Spinal cord (tissue), 10 donors: ENCODE data around the gene MAP4. TPM values are rescaled to one million over a fixed set of nuclear protein-coding genes. Genes with fewer than 3 reads are reported as not detected.

ENCODE experiments used
- DNase-seq, 6 donors: peaks; one replicate each; pipeline versions ENCODE4 v3.0.0 to v3.0.0-alpha.2; 2013 to 2015; ENCODE audit warnings: low spot score in 6 of 6, low read depth in 4 of 6
- H3K27ac ChIP-seq: one replicate; pipeline ENCODE4 v1.5.1; 2013; ENCODE audit warnings: low read depth, low read length, control low read depth
- H3K27me3 ChIP-seq: one replicate; pipeline ENCODE4 v1.6.1; 2013; ENCODE audit warnings: low read length; ENCODE audit not compliant: control insufficient read depth, insufficient read depth
- H3K36me3 ChIP-seq: one replicate; pipeline ENCODE4 v1.6.1; 2013; ENCODE audit warnings: low read length; ENCODE audit not compliant: control insufficient read depth, insufficient read depth
- H3K4me1 ChIP-seq: one replicate; pipeline ENCODE4 v1.6.1; 2013; ENCODE audit warnings: low read length; ENCODE audit not compliant: control insufficient read depth, insufficient read depth
- H3K4me3 ChIP-seq: one replicate; pipeline ENCODE4 v1.5.1; 2013; ENCODE audit warnings: low read depth, low read length, control low read depth
- H3K9me3 ChIP-seq: one replicate; pipeline ENCODE4 v1.6.1; 2013; ENCODE audit warnings: low read length; ENCODE audit not compliant: control insufficient read depth, insufficient read depth
- WGBS: methylation state at CpG from one replicate; pipeline ENCODE4 v1.1.5; 2013; ENCODE audit warnings: missing lambda C conversion rate; ENCODE audit not compliant: insufficient coverage; 5-methylcytosine and 5-hydroxymethylcytosine counted together
- polyA plus RNA-seq, 2 donors: library from polyadenylated mRNA; unstranded; fragments of 120-200 nt; gene quantifications; one replicate each; pipeline ENCODE4 v1.2.1, GENCODE V29; 2013; ENCODE audit not compliant: insufficient read length in 2 of 2
- total RNA-seq, 2 donors: library from RNA; depleted of rRNA in 1 of 2; stranded (reverse); fragments of 120-200 nt in 1 of 2; fragments of >200 nt in 1 of 2; gene quantifications; one replicate each; pipeline versions ENCODE4 v1.2.3 to v1.2.4, GENCODE V29; 2013 to 2014
- donor health status: healthy.

The MAP4 gene
- total and polyA plus RNA-seq, 4 donors, result 123 to 344 (median 278) TPM

DNA sequence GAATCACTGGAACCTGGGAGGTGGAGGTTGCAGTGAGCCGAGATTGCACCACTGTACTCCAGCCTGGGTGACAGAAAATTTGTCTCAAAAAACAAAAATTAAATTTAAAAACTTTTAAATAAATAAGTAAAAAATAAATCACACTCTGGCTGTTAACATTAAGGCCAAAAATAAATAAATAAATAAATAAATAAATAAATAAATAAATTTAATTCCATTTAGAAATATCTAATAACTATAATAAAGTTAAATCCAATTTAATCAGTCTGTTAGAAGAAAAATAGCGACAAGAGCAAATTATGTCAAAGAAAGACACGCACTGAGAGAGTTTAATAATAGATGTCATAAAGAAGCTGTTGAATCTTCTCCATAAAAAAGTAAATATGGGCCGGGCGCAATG, 13.4 kb downstream of the MAP4 start:
- Histone ChIP-seq H3K27me3 (no peaks in the 10 kb centered on the region), H3K36me3 (no peaks in the 10 kb centered on the region), H3K27ac (no peak overlapping the region), H3K9me3 (no peaks in the 10 kb centered on the region), H3K4me1 (no peaks in the 10 kb centered on the region), H3K4me3 (no peak overlapping the region)
- 100% methylated on average over 2 of the region's 5 CpGs for WGBS
- no peak for DNase-seq

GRCh38 chr3:48001991-48002390, 14.2 kb downstream of the MAP4 start:
- Histone ChIP-seq H3K27me3 (no peaks in the 10 kb centered on the region), H3K4me3 (no peak overlapping the region), H3K9me3 (no peaks in the 10 kb centered on the region), H3K36me3 (no peaks in the 10 kb centered on the region), H3K27ac (no peak overlapping the region), H3K4me1 (no peaks in the 10 kb centered on the region)
- no peak for DNase-seq
- 93% methylated on average over 2 of the region's 4 CpGs for WGBS

- no peaks in the 10 kb centered on the region for H3K4me1 ChIP-seq
- H3K27ac ChIP-seq, result no peak overlapping the region
- H3K4me3 ChIP-seq, result no peak overlapping the region
- no peak for DNase-seq
- H3K27me3 ChIP-seq, result no peaks in the 10 kb centered on the region
- no peaks in the 10 kb centered on the region for H3K36me3 ChIP-seq
- 100% methylated on average over 1 of the region's 2 CpGs for WGBS
- H3K9me3 ChIP-seq, result no peaks in the 10 kb centered on the region
These were observed 16.0 kb downstream of the MAP4 start for GRCh38 chr3:48000212-48000611.

DNA sequence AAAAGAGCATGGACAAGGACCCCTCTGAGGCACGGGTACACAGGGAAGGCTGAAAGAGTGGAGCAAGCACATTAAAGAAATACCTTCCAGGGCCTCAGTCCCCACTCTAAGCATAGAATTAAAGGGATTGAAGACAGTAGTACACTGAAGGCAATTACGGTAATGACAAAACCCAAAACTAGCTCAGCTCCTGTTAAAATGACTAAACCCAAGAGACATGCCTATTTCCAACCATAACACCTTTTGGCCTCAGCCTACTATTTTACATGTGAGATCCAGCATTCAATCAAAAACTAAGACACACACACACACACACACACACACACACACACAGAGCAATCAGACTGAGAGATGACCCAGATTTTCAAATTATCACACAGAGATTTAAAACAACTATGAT, 19.8 kb downstream of the MAP4 start:
- Histone ChIP-seq H3K27ac (no peak overlapping the region), H3K27me3 (no peaks in the 10 kb centered on the region), H3K36me3 (no peaks in the 10 kb centered on the region), H3K4me1 (no peaks in the 10 kb centered on the region), H3K4me3 (no peak overlapping the region), H3K9me3 (no peaks in the 10 kb centered on the region)
- no CpG with 5 or more reads among the region's 2 CpGs for WGBS
- no peak for DNase-seq

GRCh38 chr3:47994180-47994579, 22.0 kb downstream of the MAP4 start:
- Histone ChIP-seq H3K9me3 (no peaks in the 10 kb centered on the region), H3K36me3 (no peaks in the 10 kb centered on the region), H3K27me3 (no peaks in the 10 kb centered on the region), H3K4me1 (no peaks in the 10 kb centered on the region), H3K4me3 (no peak overlapping the region), H3K27ac (no peak overlapping the region)
- WGBS, result no CpG with 5 or more reads among the region's 3 CpGs
- no peak for DNase-seq

DNA sequence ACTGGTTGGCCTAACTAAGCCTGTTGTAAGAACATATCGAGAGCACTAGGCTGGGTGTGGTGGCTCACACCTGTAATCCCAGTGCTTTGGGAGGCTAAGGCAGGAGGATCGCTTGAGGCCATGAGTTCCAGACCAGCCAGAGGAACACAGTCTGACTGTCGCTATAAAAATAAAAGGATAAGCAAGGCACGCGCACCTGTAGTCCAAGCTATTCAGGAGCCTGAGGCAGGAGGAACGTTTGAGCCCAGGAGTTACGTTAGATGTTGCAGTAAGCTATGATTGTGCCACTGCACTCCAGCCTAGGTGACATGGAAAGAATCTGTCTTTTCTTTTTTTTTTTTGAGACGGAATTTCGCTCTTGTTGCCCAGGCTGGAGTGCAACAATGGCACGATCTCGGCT, 24.9 kb downstream of the MAP4 start:
- no peaks in the 10 kb centered on the region for H3K27me3 ChIP-seq
- H3K4me1 ChIP-seq, result no peaks in the 10 kb centered on the region
- H3K9me3 ChIP-seq, result no peaks in the 10 kb centered on the region
- WGBS, result 90% methylated on average over 7 of the region's 11 CpGs
- no peaks in the 10 kb centered on the region for H3K36me3 ChIP-seq
- H3K4me3 ChIP-seq, result no peak overlapping the region
- no peak for DNase-seq
- no peak overlapping the region for H3K27ac ChIP-seq

GRCh38 chr3:47989981-47990440, 26.2 kb downstream of the MAP4 start:
- Histone ChIP-seq H3K9me3 (no peaks in the 10 kb centered on the region), H3K27ac (peak overlapping the region; percentile 15), H3K4me1 (no peaks in the 10 kb centered on the region), H3K27me3 (no peaks in the 10 kb centered on the region), H3K36me3 (no peaks in the 10 kb centered on the region), H3K4me3 (no peak overlapping the region)
- peak; percentile 21 to 95 (median 74) for DNase-seq
- no CpG with 5 or more reads among the region's 2 CpGs for WGBS

DNA sequence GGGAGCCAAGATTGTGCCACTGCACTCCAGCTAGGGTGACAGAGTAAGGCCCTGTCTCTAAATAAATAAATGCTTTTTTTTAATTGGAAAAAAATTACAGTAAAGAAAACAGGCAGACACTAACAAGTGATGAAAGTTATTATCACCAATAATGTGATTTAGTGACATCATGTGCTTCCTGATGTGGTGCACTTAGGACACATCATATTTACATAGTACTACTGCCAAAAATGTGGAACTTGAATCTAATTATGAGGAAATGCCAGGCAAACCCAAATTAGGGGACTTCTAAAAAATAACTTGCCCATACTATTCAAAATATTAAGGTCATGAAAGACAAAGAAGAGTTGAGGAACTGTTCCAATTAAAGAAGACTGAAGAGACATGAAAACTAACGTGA, 30.8 kb downstream of the MAP4 start:
- Histone ChIP-seq H3K36me3 (no peaks in the 10 kb centered on the region), H3K27me3 (no peaks in the 10 kb centered on the region), H3K4me3 (no peak overlapping the region), H3K9me3 (no peaks in the 10 kb centered on the region), H3K4me1 (no peaks in the 10 kb centered on the region), H3K27ac (no peak overlapping the region)
- no peak for DNase-seq
- WGBS, result no CpG with 5 or more reads among the region's 1 CpG

- 80% methylated on average over 1 of the region's 3 CpGs for whole genome bisulfite sequencing
- no peaks in the 10 kb centered on the region for H3K27me3 ChIP-seq
- no peaks in the 10 kb centered on the region for H3K36me3 ChIP-seq
- no peak overlapping the region for H3K4me3 ChIP-seq
- peak in 1 of 6 donors; percentile 32 for DNase-seq
- H3K9me3 ChIP-seq, result no peaks in the 10 kb centered on the region
- no peaks in the 10 kb centered on the region for H3K4me1 ChIP-seq
- H3K27ac ChIP-seq, result no peak overlapping the region
These were observed 32.0 kb downstream of the MAP4 start for GRCh38 chr3:47984075-47984728.

GRCh38 chr3:47980795-47981194, 35.4 kb downstream of the MAP4 start:
- no peaks in the 10 kb centered on the region for H3K9me3 ChIP-seq
- DNase-seq, result peak in 1 of 6 donors; percentile 26

More at GRCh38 chr3:47980795-47981194, 35.4 kb downstream of the MAP4 start:
- Histone ChIP-seq H3K36me3 (no peaks in the 10 kb centered on the region), H3K4me1 (no peaks in the 10 kb centered on the region), H3K27me3 (no peaks in the 10 kb centered on the region), H3K27ac (no peak overlapping the region), H3K4me3 (no peak overlapping the region)
- no CpG with 5 or more reads among the region's 2 CpGs for WGBS
